Ramos (cell line): ENCODE results near the gene CLSTN1.

Experiments used
- in situ Hi-C: fragments of 300-500 bp; cut with MboI; formaldehyde crosslinking; loops from one replicate; pipeline ENCODE4 v1.14.3; 2022; ENCODE audit warnings: low sequenced_read_pairs; ENCODE audit not compliant: unreplicated experiment

The CLSTN1 gene

DNA sequence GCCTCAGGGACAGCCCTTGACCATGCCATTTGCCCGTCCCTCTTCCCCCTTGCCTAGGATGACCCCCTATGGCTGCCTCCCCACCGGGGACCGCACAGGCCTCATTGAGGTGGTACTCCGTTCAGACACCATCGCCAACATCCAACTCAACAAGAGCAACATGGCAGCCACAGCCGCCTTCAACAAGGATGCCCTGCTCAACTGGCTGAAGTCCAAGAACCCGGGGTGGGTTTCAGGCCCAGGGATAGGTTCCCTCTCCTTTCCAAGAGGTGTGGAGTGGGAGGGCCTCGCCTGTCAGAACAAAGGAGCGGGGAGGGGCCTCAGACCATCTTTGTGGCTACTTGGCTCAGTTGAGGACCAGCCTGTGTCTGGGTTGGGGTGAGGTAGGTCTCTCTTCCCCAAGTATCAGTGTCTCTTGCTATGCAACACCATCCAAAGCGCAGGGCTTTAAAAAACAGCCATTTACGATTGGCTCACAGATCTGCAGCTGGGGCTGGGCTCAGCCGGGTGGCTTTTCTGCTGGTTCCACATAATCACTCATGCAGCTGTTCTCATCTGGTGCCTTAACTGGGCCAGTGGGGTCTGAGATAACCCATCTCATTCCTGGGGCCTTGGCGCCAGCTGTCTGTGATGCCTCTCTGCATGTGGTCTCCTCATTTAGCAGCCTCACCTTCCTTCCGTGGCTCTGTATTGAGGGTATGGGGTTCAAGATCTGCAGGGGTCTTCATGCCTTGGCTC, 100.5 kb downstream of the CLSTN1 start:
- in situ Hi-C loops, result no loop called here

- in situ Hi-C loops, result no loop called here
These were observed 101.4 kb downstream of the CLSTN1 start for GRCh38 chr1:9722378-9722749.

DNA sequence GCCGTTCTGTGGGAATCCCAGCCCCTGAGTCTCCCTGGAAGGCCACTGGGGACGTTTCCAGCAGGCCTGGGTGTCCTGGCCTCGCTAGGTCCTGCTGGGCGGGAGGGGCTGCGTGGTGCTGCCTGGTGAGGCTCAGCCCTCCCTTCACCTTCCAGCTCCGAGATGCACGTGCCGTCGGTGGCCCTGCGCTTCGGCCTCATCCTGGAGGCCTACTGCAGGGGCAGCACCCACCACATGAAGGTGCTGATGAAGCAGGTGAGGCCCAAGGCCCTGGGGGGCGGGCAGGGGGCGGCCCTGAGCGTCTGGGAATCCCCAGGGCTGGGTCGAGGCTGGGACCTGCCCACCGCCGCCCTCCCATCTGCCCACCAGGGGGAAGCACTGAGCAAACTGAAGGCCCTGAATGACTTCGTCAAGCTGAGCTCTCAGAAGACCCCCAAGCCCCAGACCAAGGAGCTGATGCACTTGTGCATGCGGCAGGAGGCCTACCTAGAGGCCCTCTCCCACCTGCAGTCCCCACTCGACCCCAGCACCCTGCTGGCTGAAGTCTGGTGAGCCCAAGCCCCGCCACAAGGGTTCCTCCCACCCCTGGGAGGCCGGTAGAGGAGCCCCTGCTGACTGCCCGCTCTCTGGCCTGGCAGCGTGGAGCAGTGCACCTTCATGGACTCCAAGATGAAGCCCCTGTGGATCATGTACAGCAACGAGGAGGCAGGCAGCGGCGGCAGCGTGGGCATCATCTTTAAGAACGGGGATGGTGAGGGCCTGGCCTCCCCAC, 102.0 kb downstream of the CLSTN1 start:
- in situ Hi-C loops, result no loop called here

- in situ Hi-C loops, result no loop called here
These were observed 102.8 kb downstream of the CLSTN1 start for GRCh38 chr1:9720785-9721605.

GRCh38 chr1:9719978-9720722, 103.6 kb downstream of the CLSTN1 start:
- in situ Hi-C loops, result loop anchor here (10.0 kb wide), 1 partner anchor 85 kb away; no protein-coding TSS in a partner anchor

GRCh38 chr1:9718006-9718680, 105.6 kb downstream of the CLSTN1 start:
- in situ Hi-C loops, result loop anchor here (10.0 kb wide), 1 partner anchor 83 kb away; no protein-coding TSS in a partner anchor

DNA sequence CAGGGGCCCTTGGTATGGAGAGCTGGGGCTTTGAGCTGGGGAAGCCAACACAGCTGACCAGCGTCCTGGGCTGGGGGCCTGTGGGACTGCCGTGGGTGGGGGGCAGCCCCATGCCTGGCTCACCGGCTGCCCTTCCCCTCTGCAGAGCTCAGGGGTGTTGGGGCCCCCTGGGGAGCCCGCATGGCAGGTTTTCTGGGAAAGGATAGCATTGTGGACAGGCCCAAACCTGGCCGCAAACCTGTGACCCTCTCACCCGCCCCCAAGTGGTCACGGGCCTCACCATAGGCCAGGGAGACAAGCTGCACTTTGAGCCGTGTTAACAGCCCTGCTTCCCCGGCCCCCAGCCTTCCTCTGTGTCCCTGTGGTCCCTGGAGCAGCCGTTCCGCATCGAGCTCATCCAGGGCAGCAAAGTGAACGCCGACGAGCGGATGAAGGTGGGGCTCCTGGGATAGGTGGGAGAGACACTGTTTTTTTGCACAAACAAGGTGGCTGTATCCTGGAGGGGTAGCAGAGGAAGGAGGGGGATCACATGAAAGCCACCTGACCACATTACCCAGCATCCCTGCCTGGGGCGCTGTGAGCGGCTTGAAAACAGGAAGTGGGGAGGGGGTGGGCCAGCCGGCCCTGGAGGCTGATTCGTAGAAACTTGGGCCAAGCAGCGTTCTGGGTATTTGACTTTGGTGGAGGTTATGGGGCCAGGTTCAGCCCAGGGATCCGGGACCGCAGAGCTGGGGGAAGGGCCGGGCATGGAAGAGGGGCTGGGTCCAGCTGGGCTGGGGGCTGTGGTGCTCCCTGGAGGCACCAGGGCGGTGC, 106.4 kb downstream of the CLSTN1 start:
- in situ Hi-C loops, result loop anchor here (10.0 kb wide), 1 partner anchor 83 kb away; no protein-coding TSS in a partner anchor

DNA sequence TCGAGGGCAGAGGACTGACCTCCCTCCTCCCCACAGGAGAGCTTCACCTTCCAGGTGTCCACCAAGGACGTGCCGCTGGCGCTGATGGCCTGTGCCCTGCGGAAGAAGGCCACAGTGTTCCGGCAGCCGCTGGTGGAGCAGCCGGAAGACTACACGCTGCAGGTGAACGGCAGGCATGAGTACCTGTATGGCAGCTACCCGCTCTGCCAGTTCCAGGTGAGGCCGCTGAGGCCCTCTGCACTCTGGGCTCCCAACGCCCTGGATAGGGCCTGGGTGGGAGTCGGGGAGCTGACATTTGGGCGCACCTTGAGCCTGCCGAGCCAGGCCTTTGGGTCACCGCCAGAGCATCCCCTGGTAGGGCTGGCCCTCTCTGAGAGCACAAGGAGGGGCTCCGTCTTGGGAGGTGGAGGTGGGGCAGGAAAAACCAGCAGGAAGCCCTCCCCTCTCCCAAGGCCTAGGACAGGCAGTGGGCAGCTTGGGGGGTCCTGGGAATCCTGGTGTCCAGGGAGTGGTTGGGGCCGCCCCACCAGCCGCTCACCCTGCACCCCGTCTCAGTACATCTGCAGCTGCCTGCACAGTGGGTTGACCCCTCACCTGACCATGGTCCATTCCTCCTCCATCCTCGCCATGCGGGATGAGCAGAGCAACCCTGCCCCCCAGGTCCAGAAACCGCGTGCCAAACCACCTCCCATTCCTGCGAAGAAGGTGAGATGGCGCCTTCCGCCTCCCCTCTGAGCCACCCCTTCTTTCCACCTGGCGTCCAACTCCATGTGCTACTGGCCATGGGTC, 107.2 kb downstream of the CLSTN1 start:
- in situ Hi-C loops, result loop anchor here (10.0 kb wide), 1 partner anchor 82 kb away; no protein-coding TSS in a partner anchor

DNA sequence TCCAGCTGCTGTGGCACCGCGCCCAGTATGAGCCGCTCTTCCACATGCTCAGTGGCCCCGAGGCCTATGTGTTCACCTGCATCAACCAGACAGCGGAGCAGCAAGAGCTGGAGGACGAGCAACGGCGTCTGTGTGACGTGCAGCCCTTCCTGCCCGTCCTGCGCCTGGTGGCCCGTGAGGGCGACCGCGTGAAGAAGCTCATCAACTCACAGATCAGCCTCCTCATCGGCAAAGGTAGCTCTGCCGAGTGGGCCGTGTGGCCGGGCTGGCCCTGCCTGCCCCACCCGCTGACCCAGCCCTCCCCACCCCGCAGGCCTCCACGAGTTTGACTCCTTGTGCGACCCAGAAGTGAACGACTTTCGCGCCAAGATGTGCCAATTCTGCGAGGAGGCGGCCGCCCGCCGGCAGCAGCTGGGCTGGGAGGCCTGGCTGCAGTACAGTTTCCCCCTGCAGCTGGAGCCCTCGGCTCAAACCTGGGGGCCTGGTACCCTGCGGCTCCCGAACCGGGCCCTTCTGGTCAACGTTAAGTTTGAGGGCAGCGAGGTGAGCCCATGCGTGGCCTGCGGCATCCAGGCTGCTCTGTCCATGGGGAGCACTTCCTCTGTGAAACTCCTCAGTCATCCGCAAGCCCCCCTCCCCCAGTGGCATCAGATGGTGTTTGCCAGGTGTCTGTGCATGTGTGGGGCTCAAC, 108.1 kb downstream of the CLSTN1 start:
- in situ Hi-C loops, result loop anchor here (10.0 kb wide), 1 partner anchor 81 kb away; no protein-coding TSS in a partner anchor

- in situ Hi-C loops, result loop anchor here (10.0 kb wide), 1 partner anchor 79 kb away; no protein-coding TSS in a partner anchor
These were observed 109.5 kb downstream of the CLSTN1 start for GRCh38 chr1:9714257-9714718.

- in situ Hi-C loops, result loop anchor here (10.0 kb wide), 1 partner anchor 78 kb away; no protein-coding TSS in a partner anchor
These were observed 111.0 kb downstream of the CLSTN1 start for GRCh38 chr1:9712767-9713166.

DNA sequence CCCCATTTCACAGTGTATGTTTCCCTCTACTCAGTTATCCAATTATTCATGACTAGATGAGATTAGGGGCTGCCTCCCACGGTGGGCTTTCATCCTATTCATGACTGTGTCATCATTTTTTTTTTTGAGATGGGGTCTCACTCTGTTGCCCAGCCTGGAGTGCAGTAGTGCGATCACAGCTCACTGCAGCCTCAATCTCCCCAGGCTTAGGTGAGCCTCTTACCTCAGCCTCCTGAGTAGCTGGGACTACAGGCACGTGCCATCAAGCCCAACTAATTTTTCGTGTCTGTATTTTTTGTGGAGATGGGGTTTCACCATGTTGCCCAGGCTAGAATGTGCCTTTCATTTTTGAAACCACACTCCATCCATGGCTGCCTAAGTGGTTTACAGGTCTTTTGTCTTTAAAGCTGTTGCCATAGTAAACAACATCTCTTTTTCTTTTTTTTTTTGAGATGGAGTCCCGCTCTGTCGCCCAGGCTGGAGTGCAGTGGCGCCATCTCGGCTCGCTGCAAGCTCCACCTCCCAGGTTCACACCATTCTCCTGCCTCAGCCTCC, 112.2 kb downstream of the CLSTN1 start:
- in situ Hi-C loops, result loop anchor here (10.0 kb wide), 1 partner anchor 77 kb away; no protein-coding TSS in a partner anchor

- in situ Hi-C loops, result loop anchor here (10.0 kb wide), 1 partner anchor 75 kb away; no protein-coding TSS in a partner anchor
These were observed 113.7 kb downstream of the CLSTN1 start for GRCh38 chr1:9710037-9710436.

GRCh38 chr1:9706178-9706577, 117.6 kb downstream of the CLSTN1 start:
- in situ Hi-C loops, result no loop called here

- in situ Hi-C loops, result no loop called here
These were observed 118.2 kb downstream of the CLSTN1 start for GRCh38 chr1:9705337-9706093.

DNA sequence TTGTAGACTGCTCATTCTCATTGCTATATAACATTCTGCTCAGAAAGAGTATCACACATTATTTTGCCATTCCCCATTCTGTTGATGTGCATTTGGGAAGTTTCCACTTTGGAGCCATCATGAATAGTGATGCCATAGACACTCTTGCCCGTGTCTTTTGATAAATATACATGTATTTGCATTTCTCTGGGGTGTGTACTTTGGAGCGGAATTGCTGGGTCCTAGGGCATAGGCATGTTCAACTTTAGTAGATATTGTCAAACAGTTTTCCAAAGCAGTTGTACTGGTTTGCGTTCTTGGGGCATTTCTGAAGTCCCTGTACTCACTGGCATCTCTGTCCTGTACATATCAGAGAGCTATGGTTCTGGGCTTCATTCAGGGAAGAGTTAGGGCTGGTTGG, 120.1 kb downstream of the CLSTN1 start:
- in situ Hi-C loops, result no loop called here
